ENCODE measurements around the gene HABP2. TPM values are rescaled to one million over a fixed set of nuclear protein-coding genes. Genes with fewer than 3 reads are reported as not detected.

Gene HABP2
- total and polyA plus RNA-seq, 2 of the 4 experiments (the other 2 are of a cell fraction), result not detected

GRCh38 chr10:113562069-113562468, 9.2 kb downstream of the HABP2 start:
- BruUV-seq (replicated peaks), result no TSS peak
- CTCF ChIA-PET, result interaction anchor here (0.6 kb wide), 1 partner anchor 38 kb away, joined by 3 read pairs; no protein-coding TSS in a partner anchor
- Histone ChIP-seq H2BK15ac (ENCODE audit: low read depth, low read length) (no peak overlapping the region), H4K8ac (ENCODE audit: low read depth in 2 of 2, low read length in 2 of 2) (no peak overlapping the region), H2BK20ac (ENCODE audit: low read depth, low read length) (no peak overlapping the region), H2BK5ac (ENCODE audit: low read depth, low read length, poor library complexity, severe bottlenecking) (no peak overlapping the region), H3K18ac (ENCODE audit: low read depth, low read length) (no peak overlapping the region), H3K14ac (replicated peaks; ENCODE audit: low read depth, low read length) (no peak overlapping the region), H4K20me1 (ENCODE audit: insufficient read depth, low read length) (no peaks in the 10 kb centered on the region), H3K4me3 (ENCODE audit: insufficient read depth, low read depth, low read length) (no peak overlapping the region), H2BK120ac (ENCODE audit: low read depth, low read length) (no peak overlapping the region), H4K5ac (ENCODE audit: low read depth, low read length) (no peak overlapping the region), H4K91ac (ENCODE audit: insufficient read depth, low read depth, low read length) (no peak overlapping the region), H3K9me3 (ENCODE audit: control insufficient read depth, insufficient read depth, low read length) (no peaks in the 10 kb centered on the region), H3K27me3 (ENCODE audit: control insufficient read depth, insufficient read depth, low read length) (peaks cover 6% of the 10 kb centered on the region; the same call in 1 of the 2 replicates), H3K79me1 (ENCODE audit: low read depth in 1 of 2, low read length in 2 of 2) (no peaks in the 10 kb centered on the region), H3K36me3 (ENCODE audit: control insufficient read depth, insufficient read depth, low read length) (no peaks in the 10 kb centered on the region), H3K9ac (ENCODE audit: low read depth, low read length) (no peak overlapping the region), H3K4me2 (ENCODE audit: low read depth, low read length) (no peak overlapping the region), H3K9me1 (ENCODE audit: insufficient read depth, low read length) (no peaks in the 10 kb centered on the region), H3K56ac (ENCODE audit: extremely low read depth, insufficient read depth, low read length) (no peak overlapping the region), H2AFZ (replicated peaks; ENCODE audit: low read length, poor library complexity) (no peak overlapping the region), H2AK9ac (replicated peaks; ENCODE audit: low read depth, low read length, poor library complexity) (no peak overlapping the region), H2AK5ac (ENCODE audit: low read depth, low read length) (no peak overlapping the region), H3K4me1 (ENCODE audit: control insufficient read depth, insufficient read depth, low read length) (no peaks in the 10 kb centered on the region), H3K4ac (ENCODE audit: low read depth, low read length) (no peak overlapping the region), H3K23ac (ENCODE audit: low read depth, low read length) (no peak overlapping the region), H3K27ac (ENCODE audit: insufficient read depth, low read length) (no peak overlapping the region)
- TF ChIP-seq SMC3 (IDR thresholded peaks at IDR 0.05; ENCODE audit: low read depth, low read length), result no peak
- no peak for TF ChIP-seq MXI1 (IDR thresholded peaks at IDR 0.05; ENCODE audit: borderline replicate concordance, low read depth, low read length)
- no peak for TF ChIP-seq MAFK (IDR thresholded peaks at IDR 0.05; ENCODE audit: low read depth, low read length)
- 56% methylated on average over 2 of the region's 6 CpGs; no CpG with 5 or more reads in 1 of the 2 experiments for WGBS, 2 experiments (ENCODE audit: extremely low coverage in 2 of 2, insufficient read length in 1 of 2)
- POLR2A ChIA-PET (ENCODE audit: unreplicated experiment), result no interaction called here
- dilution Hi-C loops (cut with HindIII; ENCODE audit: low sequenced_read_pairs, unreplicated experiment), result no loop called here
- in situ Hi-C loops (cut with MboI; ENCODE audit: low sequenced_read_pairs), result no loop called here
- no peak for DNase-seq
- intact Hi-C loops (cut with micrococcal nuclease), result no loop called here
- no peak for ATAC-seq (ENCODE audit: low read depth)

Measured in IMR-90 (cell line).